RPMI7951 (cell line): Measurements from ENCODE around the gene OR4D11. TPM values are rescaled to one million over a fixed set of nuclear protein-coding genes. Genes with fewer than 3 reads are reported as not detected.

Experiments used
- DNase-seq: peaks from one replicate; pipeline ENCODE4 v3.0.0-alpha.2; 2012; ENCODE audit warnings: low read depth
- total RNA-seq: library from RNA; depleted of rRNA; stranded (reverse); fragments of >200 nt; shearing (Covaris generic); gene quantifications from 2 replicates; pipeline ENCODE4 v1.2.3, GENCODE V29; 2014; rRNA removed

OR4D11 gene
- total RNA-seq, 1 experiment from 2014 or later, result not detected

DNA sequence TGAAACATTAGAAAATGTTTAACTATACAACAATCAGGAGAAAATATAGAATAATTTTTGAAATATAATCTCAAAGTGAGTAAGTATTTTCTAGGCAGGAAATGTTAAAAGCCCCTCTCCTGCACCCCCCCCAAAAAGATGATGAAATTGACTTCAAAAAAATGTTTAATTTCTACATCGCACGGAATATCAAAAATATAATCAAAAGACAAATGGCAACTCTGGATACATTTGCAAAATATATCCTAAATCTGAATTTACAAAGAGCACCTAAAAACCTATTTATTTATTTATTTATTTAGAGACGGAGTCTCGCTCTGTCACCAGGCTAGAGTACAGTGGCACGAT is 44.9 kb downstream of the OR4D11 start:
- DNase-seq, result no peak

DNA sequence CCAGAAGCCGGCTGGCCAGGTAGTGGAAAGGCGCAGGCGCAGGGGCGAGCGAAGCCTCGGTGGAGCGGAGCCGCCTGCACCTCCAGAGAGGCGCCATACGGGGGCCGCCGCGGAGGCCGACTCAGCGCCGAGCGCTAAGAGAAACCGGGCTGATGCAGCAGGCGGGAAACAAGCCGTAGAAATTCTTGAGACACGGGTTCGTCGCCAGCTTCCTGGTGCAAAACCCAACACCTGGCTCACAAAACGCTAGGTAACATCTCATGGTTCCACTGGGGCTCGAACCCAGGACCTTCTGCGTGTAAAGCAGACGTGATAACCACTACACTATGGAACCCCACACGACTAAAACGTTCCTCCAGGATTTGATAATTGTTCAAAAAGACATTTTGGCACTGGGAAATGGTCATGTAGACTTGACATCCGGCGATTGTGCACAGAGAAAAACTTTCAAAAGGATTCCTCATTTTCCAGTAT is 47.0 kb downstream of the OR4D11 start:
- DNase-seq, result peak; percentile 88

DNA sequence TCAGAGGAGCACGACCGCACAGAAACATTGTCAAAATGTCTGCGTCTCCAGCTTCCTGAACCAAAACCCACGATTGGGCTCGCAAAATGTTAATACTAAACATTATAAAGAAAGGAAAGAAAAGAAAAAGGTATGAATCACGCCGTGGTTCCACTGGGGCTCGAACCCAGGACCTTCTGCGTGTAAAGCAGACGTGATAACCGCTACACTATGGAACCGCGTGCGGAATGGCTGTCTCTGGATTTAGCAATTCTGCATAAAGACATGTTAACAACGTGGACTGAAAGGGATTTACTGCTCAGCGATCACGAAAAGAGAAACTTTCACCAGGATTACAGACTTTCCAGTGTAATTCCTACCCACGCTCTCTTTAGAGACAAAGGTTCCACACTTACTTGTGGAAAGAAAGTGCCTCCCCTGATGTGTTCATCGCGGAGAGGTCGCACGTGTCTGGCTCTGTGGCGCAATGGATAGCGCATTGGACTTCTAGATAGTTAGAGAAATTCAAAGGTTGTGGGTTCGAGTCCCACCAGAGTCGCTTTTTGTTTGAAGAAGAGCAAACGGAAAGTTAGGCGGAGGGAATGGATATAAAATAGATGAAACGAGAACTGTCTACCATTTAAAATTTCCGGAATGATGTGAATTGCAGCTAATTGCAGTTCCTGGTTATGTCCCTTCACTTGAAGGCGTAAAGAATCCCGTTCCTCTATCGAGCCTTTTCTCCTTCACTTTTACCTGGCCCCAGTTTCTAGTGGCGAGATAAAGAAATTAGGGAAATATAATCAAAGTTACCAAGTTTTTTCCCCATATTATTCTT is 47.7 kb downstream of the OR4D11 start:
- DNase-seq, result peak; percentile 84

DNA sequence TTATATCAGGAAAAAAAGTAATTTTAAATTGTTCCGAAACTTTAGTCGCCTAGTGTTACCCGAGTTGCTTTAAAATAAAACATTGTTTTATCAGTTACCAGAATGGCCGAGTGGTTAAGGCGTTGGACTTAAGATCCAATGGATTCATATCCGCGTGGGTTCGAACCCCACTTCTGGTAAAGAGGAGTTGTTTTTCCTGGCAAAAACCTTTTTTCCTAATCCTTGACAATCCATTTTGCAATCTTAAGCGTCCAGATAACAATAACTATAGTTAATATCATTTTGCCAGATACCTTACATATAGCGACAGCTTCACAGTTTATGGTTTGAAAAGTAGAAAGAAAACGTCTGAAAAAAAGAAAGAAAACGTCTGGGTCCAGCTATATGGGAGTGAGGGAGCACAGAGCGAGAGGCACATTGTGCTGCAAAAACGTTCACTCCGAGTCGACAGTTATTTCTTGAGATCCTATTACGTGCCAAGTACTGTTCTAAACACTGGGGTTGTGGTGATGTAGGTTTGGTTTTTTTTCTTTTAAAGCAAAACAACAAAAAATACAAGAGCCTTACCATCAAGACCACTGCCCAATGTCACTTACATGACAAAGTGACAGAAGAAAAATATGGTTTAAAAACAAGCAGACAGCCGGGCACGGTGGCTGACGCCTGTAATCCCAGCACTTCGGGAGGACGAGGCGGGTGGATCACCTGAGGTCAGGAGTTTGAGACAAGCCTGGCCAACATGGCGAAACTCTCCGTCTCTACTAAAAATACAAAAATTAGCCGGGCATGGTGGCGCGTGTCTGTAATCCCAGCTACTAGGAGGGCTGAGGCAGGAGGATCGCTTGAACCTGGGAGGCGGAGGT is 48.5 kb downstream of the OR4D11 start:
- peak; percentile 73 for DNase-seq

DNA sequence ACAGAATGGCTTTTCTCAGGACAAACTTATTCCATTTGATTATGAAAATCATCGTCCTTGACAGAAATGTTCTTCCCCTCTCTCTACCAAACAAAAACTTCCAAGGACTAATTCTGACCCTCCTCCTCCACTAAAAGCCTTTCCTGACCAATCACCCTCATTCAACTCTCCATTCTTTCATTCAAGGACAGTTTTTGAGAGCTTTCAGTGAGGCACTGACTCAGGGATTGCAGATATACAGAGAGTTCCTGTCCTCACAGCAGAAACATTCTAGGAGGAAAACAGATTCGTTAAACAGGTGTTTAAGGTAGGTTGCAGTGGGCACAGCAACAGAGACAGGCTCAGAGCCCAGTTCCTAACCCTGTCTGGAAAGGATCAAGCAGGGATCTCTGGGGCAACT is 49.5 kb downstream of the OR4D11 start:
- no peak for DNase-seq

GRCh38 chr11:59553323-59553722 is 49.9 kb downstream of the OR4D11 start:
- DNase-seq, result no peak

Other genes with a start within 250 kb of the OR4D11 start
- not detected in 2 replicates for gene OR5AN1, start 144.7 kb upstream of the OR4D11 start, total RNA-seq
- not detected in 2 replicates for gene OR5A2, start 77.2 kb upstream of the OR4D11 start, total RNA-seq
- gene OR5A1, start 67.1 kb upstream of the OR4D11 start, total RNA-seq, result not detected in 2 replicates
- gene OR4D6, start 46.6 kb upstream of the OR4D11 start, total RNA-seq, result not detected in 2 replicates
- gene OR4D10, start 30.3 kb upstream of the OR4D11 start, total RNA-seq, result not detected in 2 replicates
- not detected in 2 replicates for gene OR4D9, start 8.0 kb downstream of the OR4D11 start, total RNA-seq
- gene OSBP, start 112.2 kb downstream of the OR4D11 start, total RNA-seq, result 20.4 and 20.8 TPM in 2 replicates
- 23.9 and 39.5 TPM in 2 replicates for gene PATL1, start 165.5 kb downstream of the OR4D11 start, total RNA-seq
- not detected in 2 replicates for gene OR10V1, start 210.3 kb downstream of the OR4D11 start, total RNA-seq